GM19240 (cell line): Measurements from ENCODE around the gene THADA.

Source experiments
- DNase-seq: peaks from one replicate; pipeline ENCODE4 v3.0.0; 2011; ENCODE audit warnings: low spot score; ENCODE audit not compliant: insufficient read length

THADA gene

DNA sequence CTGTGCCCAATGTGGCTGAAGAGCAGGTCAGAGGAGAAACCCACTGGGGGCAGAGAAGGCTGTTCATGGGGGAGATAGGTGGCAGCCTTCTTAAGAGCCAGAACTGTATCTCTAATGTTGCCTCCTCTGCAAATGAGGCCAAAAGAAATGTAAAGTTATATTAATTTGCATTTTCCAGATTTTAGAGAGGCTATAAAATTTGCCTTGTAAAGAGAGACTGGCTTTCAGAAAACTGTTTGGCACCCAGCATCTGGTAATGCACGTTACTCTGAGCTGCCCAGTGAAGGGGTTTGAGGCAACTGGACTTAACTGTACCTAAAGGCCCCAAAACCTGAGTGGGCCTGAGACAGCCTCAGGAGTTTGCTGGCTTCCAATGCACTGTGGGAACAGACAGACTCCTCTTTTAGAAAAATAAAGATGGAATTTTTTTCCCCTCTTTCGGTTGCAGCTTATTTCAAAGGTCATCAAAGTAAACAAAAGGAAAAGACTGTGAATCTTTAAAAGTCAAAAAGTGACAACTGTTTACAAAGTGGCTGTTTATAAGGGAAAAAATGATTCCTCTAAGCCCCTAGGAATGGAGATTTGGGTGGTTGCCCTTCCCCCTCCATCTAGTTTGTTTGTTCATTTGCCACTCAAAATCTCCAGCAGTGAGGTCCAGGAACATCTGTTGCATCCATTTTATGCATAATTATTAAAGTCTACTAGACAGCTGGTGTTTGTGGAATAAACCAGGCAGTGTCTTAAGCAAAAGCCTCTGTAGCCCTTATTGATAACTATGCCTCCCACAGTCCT lies 237.2 kb downstream of the THADA start:
- no peak for DNase-seq

- no peak for DNase-seq
Measured at GRCh38 chr2:43356774-43357173, 239.1 kb downstream of the THADA start.

DNA sequence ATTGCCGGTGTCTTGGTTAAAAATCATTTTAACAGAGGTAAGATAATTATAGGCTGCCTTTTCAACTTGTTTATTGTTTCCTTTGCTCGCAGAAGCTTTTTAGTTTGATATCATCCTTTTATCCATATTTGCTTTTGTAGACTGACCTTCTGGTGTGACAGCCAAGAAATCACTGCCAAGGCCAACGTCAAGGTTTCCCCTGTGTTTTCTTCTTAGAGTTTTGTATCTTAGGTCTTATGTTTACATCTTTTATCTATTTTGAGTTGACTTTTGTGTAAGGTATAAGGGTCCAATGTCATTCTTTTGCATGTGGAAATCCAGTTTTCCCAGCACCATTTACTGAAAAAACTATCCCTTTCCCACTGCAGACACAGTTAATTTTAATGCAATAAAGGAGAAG lies 240.4 kb downstream of the THADA start:
- no peak for DNase-seq

DNA sequence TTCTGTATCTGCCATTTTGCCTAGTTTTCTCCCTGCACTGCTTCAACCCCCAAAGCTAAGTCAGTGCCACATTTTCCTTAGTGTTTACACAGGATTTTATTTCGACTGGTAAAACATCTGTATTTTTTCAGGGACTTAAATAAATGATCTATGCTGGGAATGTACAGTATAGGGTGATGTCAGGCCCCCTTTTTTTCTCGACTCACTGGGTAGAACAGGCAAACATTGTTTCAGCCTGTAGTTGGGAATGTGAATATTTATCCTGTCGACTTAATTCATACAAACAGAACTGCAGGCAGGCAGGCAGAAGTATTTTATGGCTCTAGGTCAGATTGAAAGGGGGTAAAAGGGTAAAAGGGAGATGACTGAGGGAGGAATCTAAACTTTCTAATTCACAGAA lies 245.9 kb downstream of the THADA start:
- no peak for DNase-seq

DNA sequence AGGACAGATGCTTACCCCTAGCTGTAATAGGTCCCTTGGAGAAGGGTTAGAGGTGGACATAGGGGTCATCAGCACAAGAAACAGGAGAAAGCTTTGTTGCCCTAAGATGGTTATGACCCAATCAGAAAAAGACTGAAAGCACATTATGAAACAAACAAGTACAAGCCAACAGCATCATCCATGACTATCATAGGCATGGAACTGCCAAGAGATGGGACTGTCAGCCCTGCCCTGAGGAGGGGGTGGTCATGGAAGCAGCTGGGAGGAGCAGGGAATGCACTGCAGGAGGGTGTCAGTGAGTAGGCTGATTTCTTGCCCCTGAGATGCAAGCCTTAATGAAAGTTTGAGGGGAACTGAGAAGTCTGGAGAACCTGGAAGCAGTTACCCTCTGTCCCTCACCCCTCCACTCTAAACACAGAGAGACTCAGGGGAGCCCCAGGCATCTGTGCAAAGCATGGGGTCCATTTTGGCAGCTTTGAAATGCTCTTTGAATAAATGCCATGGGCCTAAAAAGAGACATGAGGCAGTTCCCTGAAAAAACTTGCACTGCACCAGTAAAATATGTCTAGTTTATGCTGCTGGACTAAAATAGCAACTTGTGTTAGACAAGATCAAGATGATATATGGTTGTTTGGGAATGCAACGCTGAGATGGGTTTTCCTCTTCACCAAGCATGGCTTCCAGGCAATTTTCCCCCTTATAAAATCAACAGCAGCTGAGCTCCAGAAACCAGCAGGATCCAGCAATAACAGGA lies 246.8 kb downstream of the THADA start:
- no peak for DNase-seq

DNA sequence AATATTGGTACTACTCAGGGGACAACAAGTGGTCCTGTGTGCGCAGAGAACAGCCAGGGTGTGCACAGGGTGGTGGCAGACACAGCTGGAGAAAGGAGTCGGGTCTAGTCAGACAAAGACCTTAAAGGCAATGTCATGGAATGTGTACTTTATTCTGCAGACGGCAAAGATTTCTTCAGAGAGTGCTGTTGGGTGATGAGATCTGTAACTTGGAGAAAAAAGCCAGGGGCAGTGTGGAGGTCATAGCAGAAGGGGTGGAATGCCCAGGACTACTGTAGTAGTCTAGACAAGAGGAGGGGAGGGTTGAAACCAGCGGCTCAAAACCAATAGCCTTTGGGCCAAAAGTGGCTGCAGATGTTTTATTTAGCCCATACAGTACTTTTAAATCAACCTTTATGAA lies 248.1 kb downstream of the THADA start:
- no peak for DNase-seq

DNA sequence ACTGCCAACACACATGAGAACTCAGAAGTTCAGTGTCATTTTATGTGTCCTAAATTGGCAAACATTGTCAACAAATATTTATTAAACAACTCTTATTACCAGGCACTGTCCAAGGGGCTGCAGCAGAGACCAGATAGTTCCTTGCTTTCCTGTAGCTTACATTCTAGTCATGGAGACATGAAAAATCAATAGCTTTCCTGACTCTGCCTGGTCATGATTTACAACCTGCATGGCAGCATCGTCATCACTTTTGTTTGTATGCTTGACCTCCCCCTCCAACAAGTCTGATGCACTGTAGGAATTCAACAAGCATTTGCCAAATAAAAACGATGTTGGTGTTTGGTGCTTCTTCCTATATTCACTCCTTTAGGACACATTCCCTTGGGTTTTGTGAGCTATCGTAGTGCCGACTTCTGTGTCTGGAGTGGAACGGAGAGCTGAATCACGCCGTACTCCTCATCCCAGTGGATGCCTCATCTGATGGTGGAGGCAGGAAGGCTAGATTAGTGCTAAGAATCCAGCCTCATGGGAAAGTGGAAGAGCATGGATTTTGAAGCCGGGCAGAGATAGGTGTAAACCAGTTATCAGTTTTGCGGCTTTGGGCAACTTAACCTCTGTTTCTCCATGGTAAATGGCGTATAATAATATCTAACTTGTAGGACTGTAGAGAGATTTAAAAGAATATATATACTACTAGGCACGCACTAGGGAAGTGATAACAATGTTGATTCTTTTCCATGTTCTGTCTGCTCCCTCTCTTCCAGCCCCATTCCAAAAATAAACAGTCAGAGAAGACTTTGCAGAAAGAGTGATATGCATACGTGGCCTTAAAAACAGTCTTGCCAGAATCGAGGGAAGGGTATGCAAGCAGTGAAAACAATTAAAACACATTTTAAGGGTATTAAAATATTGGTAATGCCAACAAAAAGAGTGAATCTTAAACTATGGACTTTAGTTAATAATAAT lies 249.0 kb downstream of the THADA start:
- no peak for DNase-seq

- DNase-seq = no peak
Measured at GRCh38 chr2:43345872-43346271, 250.0 kb downstream of the THADA start.

GRCh38 chr2:43345391-43345813 lies 250.4 kb downstream of the THADA start:
- no peak for DNase-seq

DNA sequence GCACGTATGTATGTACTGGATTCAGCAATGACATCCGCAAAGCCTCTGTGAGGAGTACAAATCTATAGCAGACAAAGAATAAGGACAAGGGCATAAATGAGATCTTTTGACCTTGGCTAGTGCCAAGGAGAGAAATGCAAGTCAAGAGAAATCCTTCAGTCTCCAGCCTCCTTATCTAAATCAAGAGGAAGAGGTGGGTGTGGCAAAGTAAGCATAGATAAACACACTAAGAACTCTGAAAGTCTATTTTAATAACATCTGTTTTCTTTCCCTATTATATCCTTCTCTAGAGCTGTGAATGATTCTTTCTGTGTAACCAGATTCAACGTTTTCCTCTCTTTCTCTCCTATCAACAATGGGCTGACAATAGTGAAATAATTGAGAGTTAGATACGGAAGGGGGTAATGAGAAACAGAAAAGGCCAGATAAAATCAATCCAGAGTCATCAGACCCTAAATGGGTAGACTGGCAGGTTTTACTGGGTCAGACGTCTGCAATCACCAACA lies 250.9 kb downstream of the THADA start:
- no peak for DNase-seq

GRCh38 chr2:43343573-43344304 lies 252.1 kb downstream of the THADA start:
- DNase-seq = no peak

DNA sequence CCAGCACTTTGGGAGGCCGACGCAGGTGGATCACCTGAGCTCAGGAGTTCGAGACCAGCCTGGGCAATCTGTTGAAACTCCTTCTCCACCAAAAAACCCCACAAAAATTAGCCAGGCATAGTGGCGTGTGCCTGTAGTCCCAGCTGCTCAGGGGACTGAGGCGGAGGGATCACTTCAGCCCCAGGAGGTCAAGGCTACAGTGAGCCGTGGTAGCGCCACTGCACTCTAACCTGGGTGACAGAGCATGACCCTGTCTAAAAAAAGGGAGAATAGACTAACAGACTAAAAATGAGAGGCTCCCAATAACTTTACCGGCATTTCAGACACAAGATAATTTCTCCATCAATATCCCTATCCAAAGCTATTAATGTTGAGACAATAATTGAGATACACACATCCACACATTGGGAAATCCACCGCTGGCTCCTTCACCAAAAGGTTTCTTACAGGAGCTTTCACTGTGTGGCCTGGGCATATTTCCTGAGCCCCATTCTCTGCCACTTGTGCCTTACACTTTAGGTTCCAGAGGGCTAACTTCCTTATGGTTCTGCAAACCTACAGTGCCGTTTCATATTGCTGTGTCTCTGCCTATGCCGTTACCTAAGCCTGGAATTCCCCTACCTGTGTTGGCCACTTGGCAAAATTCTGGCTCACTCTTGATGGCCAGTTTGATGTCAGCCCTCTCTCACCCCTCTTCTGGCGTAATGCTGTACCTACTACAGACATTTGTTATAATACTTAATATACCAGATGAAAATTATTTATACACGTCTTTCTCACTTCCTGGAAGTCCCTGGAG lies 253.7 kb downstream of the THADA start:
- no peak for DNase-seq

DNA sequence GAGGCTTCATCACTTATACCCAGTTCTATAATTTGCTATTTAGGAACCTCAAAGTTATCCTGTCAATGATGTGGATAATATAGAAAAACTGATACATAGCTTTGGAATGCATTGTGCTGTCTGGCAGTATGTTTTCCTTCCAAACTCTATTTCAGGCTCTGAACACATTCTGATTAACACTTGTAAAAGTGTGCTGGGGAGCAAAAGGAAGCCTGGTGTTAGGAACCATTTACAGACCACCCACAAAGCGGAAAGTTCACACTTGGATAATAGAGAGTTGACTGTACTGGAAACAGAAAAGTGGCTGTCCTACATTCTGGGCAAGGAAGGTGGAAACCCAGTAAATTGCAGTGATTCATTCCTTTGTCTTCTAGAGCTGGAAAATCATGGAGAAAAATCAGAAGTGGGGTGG lies 254.9 kb downstream of the THADA start:
- no peak for DNase-seq

GRCh38 chr2:43340066-43340465 lies 255.8 kb downstream of the THADA start:
- no peak for DNase-seq

DNA sequence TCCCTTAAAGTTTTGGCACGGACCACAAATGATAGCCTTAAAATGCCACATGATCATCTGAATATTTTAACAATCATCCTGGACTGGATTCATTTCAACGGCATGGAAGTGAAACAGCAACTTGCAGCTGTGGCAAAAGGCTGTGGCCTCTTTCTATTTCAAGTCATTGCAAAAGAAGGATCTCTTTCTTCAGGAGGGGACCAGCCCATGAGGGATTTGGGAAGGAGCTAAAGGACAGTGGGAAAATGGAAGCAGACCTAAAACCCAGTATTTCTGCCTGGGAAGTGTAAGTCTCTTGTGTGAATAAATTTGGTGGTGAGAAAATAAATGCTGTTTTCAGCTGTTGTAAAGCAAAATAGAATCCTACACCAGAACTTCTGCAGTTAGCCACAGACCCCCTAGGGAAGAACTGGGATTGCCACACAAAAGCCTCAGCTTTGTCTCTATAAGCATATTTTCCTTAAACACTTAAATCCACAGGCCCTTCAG lies 262.1 kb downstream of the THADA start:
- no peak for DNase-seq

DNA sequence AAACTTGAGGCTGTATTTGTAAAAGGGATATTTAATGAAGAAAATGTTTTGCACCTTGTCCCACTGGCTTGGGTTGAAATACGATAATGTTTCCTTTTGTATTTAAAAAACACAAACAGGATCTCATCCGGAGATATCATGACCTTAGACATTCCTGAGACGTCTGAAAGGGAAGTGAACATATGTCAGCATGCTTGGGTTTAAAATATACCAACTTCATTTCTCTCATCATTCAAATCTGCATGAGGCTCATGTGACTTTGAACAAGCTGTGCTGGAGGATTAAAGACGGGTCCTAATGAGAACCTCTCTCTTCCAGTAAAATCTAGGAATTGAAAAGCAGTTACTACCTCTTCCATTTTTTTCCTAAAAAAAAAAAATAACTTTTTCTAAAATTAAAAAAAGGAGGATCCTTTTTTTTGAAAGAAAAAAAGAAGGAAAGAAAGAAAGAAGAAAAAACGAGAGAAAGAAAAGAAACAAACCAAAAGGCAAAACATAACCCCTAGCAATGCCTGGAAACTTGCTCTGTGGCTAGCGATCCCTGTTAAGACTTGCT lies 262.7 kb downstream of the THADA start:
- DNase-seq = no peak

DNA sequence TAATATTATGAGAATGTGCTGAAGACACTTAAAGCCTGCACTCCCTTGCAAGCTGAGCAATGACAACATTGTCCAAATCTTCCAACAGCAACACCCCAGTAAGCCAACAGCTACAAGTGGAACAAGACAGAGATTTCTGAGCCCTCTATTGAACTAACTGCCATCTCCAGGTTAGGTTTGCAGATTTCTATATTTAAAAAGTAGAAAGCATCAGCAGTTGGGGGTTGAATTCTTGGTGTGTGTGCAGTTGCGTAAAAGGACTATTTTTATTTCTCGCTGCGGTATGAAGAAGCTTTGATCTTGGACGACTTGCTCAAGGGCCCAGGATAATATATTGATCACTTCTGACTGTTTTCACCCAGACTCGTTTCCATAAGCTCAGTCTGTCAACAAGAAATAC lies 263.2 kb downstream of the THADA start:
- DNase-seq = no peak

DNA sequence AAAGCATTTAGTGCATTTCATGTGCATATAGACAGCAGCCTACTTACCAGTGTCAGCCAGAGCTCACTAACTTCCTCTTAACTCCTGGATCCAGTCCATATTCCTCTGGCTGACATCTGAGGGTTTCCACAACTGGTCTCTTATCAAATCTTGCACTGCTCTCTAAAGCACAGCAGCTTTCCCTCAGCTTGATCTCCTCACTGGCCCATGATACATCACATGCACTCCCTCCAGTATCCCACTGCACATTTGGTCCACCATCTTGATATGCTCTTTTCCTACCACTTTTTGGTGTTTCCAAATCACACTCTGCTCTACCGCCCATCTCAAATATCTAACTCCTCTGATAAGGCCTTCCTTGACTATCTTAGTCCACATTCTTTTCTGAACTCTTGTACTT lies 264.4 kb downstream of the THADA start:
- no peak for DNase-seq

GRCh38 chr2:43329637-43330036 lies 266.2 kb downstream of the THADA start:
- DNase-seq = no peak

- no peak for DNase-seq
Measured at GRCh38 chr2:43328832-43329231, 267.0 kb downstream of the THADA start.
